ENCODE results near the gene OLR1.
A peak's percentile ranks its signal among the peaks of the same experiment; 100 is the strongest.

OLR1 gene

DNA sequence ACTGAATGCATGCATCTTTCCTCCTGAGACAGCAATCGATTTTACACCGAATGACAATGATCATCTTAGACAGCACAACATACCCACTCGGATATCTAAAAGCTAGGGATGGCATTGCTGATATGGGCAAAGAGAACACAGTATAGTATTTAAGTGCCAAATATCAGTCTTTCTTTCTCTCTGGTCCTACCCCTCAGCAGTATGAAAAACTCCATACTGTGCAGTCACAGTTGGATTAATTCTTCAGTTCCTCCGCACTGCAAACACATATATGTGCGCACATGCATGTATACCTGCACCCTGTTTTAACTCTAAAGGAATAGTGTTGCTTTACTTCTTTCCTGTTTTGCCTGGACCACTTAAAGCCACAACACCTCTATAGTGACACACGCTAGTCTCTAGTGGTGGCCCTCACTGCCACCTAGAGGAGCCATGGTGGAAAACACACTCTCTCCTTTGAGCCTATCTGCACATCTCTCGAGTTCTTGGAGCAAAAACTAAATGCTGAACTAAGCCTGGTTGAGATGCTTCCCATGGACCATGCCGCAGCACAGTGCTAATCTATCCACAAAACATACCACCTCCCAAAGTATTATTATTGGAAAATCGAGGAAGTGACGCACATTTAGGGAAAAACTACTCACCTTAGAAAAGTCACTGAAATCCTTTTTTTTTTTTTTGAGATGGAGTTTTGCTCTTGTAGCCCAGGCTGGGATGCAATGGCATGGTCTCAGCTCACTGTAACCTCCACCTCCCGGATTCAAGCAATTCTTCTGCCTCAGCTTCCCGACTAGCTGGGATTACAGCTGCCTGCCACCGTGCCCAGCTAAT, 18.8 kb upstream of the OLR1 start:
- peak; percentile 78 for DNase-seq

DNA sequence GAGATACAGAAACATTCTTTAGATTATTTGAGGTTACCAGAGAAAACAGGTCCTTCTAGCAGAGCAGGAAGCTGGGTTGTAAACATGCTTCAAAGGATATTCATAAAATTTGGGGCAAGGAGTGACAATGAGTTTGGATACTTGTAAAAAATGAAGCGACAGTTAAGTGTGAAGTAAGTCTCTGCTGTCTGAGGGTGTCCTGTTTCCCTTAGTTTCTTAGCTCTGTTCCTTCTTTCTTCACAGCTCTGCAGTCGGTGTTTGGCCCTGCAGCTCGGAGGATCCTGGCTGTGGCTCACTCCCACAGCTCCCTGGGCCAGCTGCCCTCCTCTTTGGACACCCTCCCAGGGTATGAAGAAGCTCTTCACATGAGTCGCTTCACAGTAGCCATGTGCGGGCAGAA, 17.7 kb upstream of the OLR1 start:
- DNase-seq, result peak; percentile 29

DNA sequence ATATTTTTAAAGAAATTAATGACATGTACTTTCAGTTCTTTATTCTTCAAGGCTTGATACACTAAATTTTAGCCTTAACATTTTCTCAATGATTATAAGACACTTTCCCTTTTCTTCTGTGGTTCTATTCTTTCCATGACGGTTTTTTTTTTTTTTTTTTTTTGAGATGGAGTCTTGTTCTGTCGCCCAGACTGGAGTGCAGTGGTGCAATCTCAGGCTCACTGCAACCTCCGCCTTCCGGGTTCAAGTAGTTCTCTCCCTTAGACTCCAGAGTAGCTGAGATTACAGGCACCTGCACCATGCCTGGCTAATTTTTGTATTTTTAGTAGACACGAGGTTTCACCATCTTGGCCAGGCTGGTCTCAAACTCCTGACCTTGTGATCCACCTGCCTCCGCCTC, 15.0 kb upstream of the OLR1 start:
- DNase-seq, result peak; percentile 73

DNA sequence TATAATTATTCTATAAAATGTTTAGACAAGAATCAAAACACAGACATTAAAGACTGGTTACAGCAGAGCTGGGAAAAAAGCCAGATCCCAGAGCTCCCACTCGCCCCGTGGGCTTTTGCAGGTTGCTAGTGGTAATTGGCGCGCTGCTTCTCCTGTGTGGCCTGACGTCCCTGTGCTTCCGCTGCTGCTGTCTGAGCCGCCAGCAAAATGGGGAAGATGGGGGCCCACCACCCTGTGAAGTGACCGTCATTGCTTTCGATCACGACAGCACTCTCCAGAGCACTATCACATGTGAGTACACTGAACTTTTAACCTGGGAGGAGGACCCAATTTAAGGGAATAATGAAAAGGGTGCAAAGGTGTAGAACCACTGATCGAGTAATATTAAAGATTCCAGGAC, 14.4 kb upstream of the OLR1 start:
- peak; percentile 93 for DNase-seq

DNA sequence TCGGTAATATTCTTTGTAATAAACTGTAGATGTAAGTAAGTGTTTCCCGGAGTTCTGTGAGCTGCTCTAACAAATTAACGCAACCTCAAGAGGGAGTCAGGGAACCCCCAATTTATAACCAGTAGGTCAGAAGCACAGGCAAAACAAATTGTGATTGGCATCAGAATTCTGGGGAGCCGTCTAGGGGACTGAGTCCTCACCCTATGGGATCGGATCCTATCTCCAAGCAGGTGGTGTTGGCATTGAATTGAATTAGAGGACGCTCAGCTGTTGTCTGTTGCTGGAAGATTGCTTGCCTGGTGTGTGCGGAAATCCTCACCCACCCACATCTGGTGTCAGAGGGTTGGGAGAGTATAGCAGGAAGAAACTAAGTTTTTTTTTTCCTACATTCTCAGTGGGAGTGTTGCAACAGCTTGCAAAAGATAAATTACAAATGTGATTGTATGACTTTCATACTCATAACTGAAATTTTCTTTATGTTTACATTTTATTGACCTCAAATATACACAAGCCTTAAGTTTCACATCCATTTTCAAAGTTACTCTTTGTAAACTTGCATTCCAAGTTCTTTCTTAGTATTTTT, 12.4 kb upstream of the OLR1 start:
- DNase-seq, result peak; percentile 94

DNA sequence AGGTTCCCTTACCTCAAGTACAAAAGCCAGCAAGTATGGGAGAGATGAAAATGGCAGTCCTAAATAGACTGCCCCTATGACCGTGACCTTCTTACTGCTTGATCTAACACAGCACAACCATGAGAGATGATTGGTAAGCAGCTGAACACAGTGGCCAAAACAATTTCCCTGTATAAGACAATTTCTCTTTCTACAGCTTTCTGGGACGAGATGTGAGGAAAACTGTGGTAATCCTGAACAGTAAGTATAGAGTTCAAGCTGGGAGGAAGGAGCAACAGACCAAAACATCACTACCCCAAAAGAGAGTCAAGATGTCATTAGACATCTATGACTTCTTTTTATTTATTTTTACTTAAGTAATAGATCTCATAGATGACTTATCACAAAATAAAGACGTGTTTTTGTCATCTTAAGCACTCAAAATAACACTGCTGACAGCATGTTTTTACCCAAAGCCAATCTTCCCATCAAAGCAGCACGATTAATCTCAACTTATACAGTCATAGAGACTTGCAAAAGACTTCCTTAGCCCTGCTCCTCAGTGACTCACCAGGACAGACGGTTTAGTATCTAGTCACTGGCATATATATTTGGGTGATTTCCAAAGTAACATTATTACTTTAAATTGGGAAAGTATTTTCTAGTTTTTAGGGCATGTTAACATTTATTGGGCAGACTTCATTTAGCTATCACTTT, 10.6 kb upstream of the OLR1 start:
- DNase-seq, result peak; percentile 97

DNA sequence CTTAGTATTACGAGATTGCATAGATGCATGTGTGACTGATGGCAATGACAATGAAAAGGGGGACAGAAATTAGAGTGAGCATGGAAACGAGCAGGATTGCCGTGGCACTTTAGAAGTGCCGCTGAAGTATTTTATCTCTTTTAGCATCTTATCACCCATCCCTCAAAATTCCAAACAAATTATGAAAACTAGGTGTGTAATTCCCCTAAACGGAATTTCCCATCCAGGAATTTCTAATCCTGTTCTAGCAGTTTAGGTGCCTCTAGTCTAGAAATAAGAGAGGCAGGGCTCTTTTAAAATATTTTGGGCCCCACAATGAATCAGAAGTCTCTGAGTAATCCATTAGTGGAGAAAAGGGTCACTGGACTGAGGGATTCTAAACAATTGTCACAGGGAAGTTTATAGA, 7.8 kb upstream of the OLR1 start:
- DNase-seq, result no peak

DNA sequence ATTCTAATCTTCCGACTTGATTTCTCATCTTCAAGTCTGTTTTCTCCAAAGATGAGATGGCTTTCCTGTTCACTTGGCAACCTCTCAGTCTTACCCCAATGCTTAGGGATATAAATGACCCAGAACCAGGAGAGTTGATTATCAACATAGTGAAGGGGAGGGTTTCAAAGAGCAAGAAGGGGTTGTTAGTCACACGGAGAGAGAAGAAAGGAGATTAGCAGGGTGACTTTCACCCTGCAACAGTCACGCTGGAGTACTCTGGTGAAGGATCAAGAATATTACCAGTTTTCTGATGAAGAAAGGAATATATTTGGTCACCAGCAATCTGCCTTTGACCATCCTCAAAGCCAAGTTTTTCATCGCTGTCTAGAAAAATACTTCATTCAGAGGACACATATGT, 6.9 kb upstream of the OLR1 start, which contains the start of gene TMEM52B:
TMEM52B (plus strand) TSS at position 212 of the 400 bp plus-strand sequence. CDS start 543 bp downstream, outside the sequence.
- DNase-seq, result no peak

DNA sequence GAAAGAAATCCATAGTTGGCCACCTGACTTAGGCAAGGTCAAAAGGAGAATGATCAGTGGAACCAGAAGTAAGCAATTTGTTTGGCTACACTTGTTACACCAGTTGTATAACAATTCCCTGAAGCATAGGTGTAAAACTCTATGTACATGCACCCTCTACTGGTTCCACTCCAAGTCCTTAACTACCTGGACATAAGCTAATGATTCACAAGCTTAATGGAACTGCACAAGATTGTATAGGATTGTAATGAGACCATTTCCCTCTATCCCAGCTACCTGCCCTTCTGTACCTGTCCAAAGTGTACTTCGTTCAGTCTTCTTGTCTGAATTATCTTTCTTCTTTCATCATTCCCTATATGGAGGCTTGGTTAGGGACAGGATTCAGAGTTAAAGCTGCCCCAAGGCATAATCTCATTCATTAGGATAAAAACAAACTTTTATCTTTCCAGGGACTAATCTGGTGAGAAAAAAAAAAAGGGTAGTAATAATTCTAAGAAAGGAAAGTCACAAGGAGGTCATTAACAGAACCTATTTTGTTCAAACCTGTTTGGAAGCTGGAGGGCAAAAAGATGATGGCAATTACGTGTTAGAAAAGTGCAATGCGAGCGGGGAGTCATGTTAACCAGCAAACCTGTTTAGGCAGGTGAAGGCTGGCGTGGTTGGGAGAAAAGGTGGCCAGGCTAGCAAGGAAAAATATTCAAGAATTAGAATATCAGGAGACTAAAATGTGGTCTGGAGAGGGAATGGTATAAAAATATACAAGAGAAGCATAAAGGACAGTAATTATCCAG, 4.1 kb upstream of the OLR1 start:
- no peak for DNase-seq

DNA sequence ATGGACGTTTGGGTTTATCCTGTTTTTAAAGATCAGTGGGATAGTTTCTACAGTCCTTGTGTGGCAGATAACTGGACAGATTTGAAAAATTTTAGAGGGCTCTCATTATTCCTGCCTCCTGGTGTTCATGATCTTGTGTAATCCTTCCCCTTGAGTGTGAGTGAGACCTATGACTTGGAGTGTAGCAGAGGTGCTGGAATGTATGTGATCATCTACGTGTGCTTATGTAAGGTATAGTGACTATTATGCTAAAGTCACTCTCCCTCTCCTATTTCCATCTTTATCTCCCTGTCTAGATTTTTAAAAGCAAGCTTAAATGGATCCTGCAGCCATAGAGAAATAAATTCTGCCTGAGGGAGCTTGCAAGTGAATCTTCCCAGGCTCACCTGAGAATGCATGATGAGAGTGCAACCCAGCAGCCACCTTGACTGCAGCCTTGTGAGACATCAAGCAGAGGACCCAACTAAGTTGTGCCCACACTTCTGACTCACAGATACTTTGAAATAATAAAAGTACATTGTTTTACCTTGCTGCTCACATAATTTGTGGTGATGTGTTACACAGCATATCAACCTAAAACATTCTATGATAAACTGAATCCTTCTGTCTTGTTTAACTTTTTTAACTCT, 3.2 kb upstream of the OLR1 start:
- DNase-seq, result no peak

DNA sequence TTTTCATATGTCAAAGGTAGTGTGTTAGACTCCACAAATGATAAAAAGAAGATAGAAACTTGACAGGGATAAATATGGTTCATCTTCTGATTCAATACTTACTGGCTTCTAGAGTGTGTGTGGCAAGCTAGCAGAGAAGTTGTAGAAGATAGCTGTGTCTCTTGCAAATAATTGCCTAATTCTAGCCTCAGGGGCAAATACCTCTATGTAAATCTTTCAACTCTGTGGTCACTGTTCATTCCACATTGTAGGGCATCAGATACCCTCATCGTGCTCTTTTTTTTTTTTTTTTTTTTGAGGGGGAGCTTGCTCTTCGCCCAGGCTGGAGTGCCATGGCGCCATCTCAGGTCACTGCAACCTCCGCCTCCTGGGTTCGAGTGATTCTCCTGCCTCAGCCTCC, 1.7 kb downstream of the OLR1 start:
- DNase-seq, result peak; percentile 49

DNA sequence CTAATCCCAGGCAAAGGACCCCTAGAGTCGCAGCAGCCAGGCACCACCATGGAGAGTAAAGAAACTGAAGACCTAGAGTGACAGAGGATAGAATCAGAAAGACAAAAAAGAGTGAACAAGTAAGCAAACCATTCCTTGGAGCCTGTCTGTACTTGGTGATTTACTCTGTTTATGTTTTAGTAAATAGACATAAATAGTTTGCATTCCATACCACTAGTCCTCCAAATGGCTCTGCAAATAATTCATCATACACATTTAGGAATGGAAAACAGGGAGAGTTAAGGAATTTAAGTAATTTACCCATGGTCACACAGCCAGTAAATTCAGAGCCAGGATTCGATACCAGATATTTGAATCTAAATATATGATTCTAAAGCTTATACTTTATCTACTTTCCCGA, 2.8 kb downstream of the OLR1 start:
- DNase-seq, result no peak

DNA sequence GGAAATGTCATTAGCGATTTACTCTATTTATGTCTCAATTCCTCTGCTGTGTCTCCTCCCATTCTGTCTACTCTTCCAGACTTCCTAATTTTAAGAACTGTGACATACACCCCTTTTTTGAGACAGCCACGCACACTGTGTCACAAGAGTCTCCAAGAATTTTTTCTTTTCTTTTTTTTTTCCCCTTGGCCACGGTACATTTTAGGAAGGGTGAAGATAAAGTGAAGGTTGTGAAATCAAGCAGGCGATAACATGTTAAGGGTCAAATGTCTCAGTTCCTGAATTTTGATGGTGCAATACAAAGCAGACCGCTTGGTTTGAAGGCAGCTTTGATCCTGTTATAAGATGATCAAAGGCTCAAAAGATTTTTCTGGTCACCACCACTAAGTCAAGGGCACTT, 4.3 kb downstream of the OLR1 start:
- DNase-seq, result peak; percentile 95

DNA sequence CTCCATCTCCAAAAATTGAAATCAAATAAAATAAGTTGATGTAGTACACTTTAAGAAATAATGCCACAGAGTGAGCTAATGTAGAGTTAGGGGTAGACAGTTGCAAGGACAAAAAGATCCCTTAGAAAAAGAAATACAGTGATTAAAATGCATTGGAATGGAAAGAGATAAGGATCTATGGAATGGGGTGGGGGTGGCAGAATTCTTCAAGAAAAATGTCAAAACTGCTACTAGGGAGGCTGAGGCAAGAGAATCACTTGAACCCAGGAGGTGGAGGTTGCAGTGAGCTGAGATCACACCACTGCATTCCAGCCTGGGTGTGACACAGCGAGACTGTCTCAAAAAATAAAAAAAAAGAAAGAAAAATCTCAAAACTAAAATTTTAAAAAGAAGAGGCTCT, 6.5 kb downstream of the OLR1 start:
- DNase-seq, result no peak

DNA sequence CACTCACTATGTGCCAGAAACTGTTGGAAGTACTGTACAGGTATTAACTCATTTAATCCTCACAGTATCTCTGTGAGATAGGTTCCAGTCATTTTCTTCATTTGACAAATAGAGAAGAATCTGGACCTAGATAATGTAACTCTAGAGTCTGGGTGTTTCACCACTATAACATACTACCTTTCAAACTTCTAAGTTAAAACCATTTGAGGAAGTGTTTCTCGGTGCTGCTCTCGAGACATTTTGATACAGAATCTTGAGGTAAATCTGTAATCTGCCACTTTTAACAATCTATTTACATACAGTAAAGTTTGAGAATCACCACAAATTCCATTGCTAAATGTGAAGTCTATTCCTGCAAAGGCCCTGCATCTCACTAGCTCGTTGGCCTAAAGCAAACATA, 8.8 kb downstream of the OLR1 start:
- DNase-seq, result no peak

DNA sequence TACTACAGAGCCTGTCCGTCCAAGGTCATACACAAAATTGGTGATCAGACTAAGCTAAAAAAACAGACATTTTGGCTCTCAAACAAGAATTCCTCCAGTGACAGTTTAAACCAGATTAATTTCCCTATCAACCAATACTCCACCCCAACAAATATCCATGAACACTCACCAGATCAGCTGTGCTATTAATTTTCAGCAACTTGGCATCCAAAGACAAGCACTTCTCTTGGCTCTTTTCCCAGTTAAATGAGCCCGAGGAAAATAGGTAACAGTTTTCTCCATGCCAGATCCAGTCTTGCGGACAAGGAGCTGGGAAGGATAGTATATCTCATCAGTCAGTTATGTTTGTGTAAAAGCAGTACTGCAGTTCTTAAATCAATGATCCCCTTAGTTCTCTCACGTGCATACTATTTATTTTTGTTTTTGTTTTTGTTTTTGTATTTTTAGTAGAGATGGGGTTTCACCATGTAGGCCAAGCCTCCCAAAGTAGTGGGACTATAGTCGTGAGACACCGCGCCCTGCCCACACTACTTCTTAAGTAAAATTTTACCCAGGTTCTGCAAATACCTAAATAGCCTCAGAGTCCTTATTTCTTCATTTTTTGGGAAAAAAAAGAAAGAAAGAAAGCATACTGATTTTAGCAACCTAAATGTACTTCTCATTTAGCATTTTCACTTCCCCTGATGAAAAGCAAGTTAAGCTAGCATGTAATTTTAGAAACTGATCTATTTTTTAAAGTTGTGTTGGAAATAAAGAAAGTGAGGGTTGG, 11.1 kb downstream of the OLR1 start:
- DNase-seq, result peak; percentile 80

DNA sequence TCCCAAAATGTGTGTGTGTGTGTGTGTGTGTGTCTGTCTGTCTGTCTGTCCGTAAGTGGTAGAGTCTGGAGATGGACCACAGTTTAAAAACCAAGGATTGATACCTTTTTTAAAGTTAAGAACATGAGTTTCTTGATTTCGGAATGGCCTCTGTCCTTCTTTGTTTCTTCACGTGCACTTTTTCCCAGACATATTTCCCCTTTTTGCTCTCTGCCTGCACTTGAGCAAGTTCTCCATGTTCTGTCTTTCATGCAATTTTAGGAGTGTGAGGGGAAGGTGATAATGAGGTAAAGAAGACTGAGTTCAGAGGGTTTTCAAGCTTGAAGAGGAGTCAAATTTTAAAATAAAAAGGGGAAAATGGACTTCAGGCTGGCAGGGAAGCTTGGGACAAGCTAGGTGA, 12.7 kb downstream of the OLR1 start:
- peak; percentile 68 for DNase-seq

DNA sequence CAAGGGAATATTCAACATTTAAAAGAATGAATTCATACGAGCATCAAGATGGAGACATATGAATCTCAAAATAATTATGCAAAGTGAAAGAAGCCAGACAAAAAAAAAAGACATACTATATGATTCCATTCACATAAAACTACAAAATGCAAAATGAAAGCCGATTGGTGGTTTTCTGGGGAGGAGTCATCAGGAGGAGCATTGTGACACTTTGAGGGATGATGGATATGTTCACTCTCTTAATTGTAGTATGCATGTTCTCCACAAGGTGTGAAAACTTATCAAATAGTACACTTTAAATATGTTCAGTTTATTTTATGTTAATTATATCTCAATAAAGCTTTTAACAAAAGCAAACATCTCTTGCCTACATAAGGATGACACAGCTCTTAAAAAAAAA, 13.5 kb downstream of the OLR1 start:
- DNase-seq, result peak; percentile 62

DNA sequence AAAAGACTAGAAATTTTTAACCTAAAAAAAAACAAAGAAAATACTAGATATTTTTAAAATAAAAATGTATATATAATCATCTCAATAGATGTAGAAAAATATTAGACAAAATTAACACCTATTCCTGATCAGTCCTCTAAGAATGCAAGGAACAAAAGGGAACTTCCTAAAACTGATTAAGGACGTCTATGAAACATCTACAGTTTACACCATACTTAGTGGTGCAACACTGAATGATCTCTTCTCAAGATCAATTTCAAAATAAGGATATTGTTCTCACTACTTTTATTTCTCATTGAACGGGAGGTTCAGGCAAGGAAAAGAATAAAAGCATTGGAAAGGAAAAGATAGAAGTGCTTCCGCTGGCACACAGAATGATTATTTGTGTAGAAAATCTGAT, 16.0 kb downstream of the OLR1 start:
- DNase-seq, result peak; percentile 81

DNA sequence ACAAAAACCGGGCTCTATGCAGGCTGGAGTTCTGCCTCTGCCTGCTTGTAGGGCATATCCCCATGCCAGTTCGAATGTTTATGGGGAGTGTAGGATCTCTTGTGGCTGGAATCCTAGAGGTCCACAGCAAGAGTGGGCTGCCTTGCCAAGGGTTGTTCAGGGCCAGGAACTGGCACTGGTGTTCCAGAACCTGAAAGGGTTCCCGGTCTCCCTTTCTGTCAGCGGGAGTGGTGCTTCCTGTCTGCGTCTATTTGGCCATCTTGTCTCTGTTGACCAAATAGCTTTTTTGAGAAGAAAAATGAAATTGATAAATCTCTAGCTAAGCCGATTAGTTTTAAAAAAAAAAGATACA, 17.8 kb downstream of the OLR1 start:
- no peak for DNase-seq

DNA sequence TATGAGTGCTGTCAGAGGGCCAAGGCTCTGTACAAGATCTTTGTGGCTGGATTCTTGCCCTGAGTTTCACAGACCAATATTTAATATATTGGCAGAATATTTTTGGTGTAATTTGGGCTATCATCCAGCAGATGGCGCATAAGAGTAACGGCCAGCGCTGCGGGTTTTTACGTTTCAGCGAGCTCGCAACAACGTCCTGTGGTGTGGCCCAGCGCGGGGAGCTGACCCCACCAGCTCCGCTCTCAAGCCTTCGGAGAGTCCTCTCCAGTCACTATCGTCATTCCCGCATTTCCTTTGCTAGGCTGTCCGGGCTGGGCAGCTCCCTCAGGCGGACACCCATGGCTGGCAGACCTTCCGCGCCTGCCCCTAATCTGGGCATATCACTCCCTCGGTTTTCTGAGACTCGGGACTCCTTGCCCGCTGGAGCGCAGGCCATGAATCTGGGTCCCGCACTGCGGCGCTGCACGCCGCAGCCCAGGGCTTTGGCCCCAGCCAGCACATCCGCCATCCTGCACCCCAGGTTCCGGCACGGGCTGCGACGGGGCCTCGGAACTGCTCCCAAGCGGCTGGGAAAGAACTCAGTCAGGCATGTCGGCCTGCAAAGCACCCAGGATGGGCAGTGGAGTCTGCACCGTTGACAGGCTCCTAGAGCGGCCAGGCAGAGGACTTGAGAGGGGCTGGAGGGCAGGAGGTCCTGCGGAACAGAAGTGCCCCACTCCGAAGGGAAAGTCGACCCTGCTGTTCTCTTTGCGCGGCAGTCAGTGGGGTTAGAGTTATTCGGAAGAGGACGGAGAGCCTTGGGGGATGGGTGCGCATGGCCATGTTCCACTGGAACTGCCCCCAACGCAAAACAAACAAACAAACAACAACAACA, 18.4 kb downstream of the OLR1 start:
- DNase-seq, result peak; percentile 71
